IPS-20b (cell line): Measurements from ENCODE around the gene POGZ.
A peak's percentile ranks its signal among the peaks of the same experiment; 100 is the strongest.

Experiments used
- H3K27ac ChIP-seq: one replicate; pipeline ENCODE4 v1.5.1; 2013; ENCODE audit warnings: low read length
- H3K27me3 ChIP-seq: 2 replicates; pipeline ENCODE4 v1.6.1; 2013; ENCODE audit warnings: mild to moderate bottlenecking, low read length, inconsistent platforms; ENCODE audit not compliant: insufficient read depth
- H3K36me3 ChIP-seq: 2 replicates; pipeline ENCODE4 v1.6.1; 2013; ENCODE audit warnings: low read depth, mild to moderate bottlenecking, inconsistent platforms, low read length, moderate library complexity; ENCODE audit not compliant: insufficient read depth
- H3K4me1 ChIP-seq: 2 replicates; pipeline ENCODE4 v1.6.1; 2013; ENCODE audit warnings: mild to moderate bottlenecking, control low read depth, inconsistent platforms, low read length, moderate library complexity; ENCODE audit not compliant: insufficient read depth
- H3K4me3 ChIP-seq: 2 replicates; pipeline ENCODE4 v1.5.1; 2013; ENCODE audit warnings: mild to moderate bottlenecking, low read length, inconsistent platforms
- H3K9ac ChIP-seq: 2 replicates; pipeline ENCODE4 v1.6.1; 2013; ENCODE audit warnings: low read depth, mild to moderate bottlenecking, inconsistent platforms, low read length, moderate library complexity
- H3K9me3 ChIP-seq: 2 replicates; pipeline ENCODE4 v1.6.1; 2013; ENCODE audit warnings: mild to moderate bottlenecking, low read depth, low read length, inconsistent platforms; ENCODE audit not compliant: insufficient read depth

Gene POGZ, protein sequence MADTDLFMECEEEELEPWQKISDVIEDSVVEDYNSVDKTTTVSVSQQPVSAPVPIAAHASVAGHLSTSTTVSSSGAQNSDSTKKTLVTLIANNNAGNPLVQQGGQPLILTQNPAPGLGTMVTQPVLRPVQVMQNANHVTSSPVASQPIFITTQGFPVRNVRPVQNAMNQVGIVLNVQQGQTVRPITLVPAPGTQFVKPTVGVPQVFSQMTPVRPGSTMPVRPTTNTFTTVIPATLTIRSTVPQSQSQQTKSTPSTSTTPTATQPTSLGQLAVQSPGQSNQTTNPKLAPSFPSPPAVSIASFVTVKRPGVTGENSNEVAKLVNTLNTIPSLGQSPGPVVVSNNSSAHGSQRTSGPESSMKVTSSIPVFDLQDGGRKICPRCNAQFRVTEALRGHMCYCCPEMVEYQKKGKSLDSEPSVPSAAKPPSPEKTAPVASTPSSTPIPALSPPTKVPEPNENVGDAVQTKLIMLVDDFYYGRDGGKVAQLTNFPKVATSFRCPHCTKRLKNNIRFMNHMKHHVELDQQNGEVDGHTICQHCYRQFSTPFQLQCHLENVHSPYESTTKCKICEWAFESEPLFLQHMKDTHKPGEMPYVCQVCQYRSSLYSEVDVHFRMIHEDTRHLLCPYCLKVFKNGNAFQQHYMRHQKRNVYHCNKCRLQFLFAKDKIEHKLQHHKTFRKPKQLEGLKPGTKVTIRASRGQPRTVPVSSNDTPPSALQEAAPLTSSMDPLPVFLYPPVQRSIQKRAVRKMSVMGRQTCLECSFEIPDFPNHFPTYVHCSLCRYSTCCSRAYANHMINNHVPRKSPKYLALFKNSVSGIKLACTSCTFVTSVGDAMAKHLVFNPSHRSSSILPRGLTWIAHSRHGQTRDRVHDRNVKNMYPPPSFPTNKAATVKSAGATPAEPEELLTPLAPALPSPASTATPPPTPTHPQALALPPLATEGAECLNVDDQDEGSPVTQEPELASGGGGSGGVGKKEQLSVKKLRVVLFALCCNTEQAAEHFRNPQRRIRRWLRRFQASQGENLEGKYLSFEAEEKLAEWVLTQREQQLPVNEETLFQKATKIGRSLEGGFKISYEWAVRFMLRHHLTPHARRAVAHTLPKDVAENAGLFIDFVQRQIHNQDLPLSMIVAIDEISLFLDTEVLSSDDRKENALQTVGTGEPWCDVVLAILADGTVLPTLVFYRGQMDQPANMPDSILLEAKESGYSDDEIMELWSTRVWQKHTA (N-terminal part only)

DNA sequence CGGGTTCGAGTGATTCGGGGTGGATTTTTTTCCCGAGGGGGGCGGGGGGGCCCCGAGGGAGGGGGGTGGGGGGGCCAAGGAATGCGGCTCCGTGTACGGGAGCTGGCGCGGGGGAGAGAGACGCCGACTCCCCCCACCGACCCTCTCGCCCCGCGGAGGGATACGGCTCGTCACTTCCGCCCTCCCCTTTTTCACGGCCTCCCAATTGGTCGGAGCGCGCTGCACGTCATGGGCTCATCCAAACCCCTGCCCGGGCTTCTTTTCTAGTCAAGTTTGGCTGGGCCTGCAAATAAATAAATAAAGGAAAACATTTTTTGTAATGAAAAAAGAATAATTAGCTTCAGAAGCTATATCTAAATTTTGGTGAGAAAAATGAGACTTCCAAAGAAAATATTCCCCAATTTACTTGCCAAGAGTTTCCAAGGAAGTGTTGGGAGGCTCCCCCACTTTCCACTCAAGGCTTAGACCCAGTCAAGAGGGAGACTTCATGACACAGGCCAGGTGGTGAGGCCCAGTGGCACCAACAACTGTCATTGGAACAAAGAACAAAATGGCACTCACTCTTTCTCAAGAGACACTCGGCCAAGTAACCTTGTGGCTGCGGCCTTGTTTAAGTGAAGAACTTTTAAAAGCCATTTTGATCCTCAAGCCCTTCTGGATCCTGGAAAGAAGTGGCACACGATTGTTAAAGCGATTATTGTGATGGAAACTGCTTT, at the start of gene POGZ:
POGZ (minus strand) TSS at position 164 of the 716 bp plus-strand sequence. CDS start 17,290 bp downstream, outside the sequence.
- Histone ChIP-seq H3K4me3 (peak within 1 kb of the TSS; percentile 88), H3K9me3 (no peaks in the 10 kb centered on the region), H3K27ac (peak within 1 kb of the TSS; percentile 79), H3K9ac (peak within 1 kb of the TSS; percentile 84), H3K36me3 (0 out of 2 replicates have a peak, but pooled peaks cover 3% of the 10 kb centered on the region), H3K4me1 (peaks cover 12% of the 10 kb centered on the region; the same call in 1 of the 2 replicates), H3K27me3 (peaks cover 23% of the 10 kb centered on the region)

DNA sequence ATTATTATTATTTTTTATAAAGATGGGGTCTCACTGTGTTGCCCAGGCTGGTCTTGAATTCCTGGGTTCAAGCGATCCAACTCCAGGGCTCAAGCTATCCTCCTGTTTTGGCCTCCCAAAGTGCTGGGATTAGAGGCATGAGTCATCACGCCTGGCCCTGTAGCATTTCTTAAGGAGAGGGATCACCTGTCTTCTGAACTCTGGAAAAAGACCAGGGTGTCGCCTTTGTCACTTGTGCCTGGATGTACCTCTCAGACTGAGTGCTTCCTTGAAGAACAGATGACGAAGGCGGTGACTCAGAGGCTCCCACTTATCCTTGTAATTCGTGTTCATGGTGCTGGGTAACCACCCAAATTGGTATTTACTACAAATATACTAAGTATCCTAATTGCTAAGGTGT, 49.5 kb upstream of the POGZ start:
- no peak overlapping the region for H3K4me3 ChIP-seq
- H3K27me3 ChIP-seq, result peaks cover 12% of the 10 kb centered on the region; the same call in 1 of the 2 replicates
- H3K9me3 ChIP-seq, result no peaks in the 10 kb centered on the region
- H3K36me3 ChIP-seq, result no peaks in the 10 kb centered on the region
- H3K4me1 ChIP-seq, result peaks cover 24% of the 10 kb centered on the region
- no peak overlapping the region for H3K27ac ChIP-seq
- H3K9ac ChIP-seq, result no peak overlapping the region

- Histone ChIP-seq H3K4me1 (no peaks in the 10 kb centered on the region; the same call in 1 of the 2 replicates), H3K9me3 (no peaks in the 10 kb centered on the region), H3K36me3 (no peaks in the 10 kb centered on the region), H3K27me3 (no peaks in the 10 kb centered on the region), H3K27ac (no peak overlapping the region), H3K4me3 (no peak overlapping the region), H3K9ac (no peak overlapping the region)
These were observed 45.5 kb upstream of the POGZ start for GRCh38 chr1:151504759-151505158.

GRCh38 chr1:151504252-151504651, 45.0 kb upstream of the POGZ start:
- no peaks in the 10 kb centered on the region; the same call in 1 of the 2 replicates for H3K27me3 ChIP-seq
- H3K4me1 ChIP-seq, result no peaks in the 10 kb centered on the region
- no peaks in the 10 kb centered on the region for H3K9me3 ChIP-seq
- no peak overlapping the region for H3K4me3 ChIP-seq
- H3K36me3 ChIP-seq, result no peaks in the 10 kb centered on the region
- H3K9ac ChIP-seq, result no peak overlapping the region
- H3K27ac ChIP-seq, result no peak overlapping the region

DNA sequence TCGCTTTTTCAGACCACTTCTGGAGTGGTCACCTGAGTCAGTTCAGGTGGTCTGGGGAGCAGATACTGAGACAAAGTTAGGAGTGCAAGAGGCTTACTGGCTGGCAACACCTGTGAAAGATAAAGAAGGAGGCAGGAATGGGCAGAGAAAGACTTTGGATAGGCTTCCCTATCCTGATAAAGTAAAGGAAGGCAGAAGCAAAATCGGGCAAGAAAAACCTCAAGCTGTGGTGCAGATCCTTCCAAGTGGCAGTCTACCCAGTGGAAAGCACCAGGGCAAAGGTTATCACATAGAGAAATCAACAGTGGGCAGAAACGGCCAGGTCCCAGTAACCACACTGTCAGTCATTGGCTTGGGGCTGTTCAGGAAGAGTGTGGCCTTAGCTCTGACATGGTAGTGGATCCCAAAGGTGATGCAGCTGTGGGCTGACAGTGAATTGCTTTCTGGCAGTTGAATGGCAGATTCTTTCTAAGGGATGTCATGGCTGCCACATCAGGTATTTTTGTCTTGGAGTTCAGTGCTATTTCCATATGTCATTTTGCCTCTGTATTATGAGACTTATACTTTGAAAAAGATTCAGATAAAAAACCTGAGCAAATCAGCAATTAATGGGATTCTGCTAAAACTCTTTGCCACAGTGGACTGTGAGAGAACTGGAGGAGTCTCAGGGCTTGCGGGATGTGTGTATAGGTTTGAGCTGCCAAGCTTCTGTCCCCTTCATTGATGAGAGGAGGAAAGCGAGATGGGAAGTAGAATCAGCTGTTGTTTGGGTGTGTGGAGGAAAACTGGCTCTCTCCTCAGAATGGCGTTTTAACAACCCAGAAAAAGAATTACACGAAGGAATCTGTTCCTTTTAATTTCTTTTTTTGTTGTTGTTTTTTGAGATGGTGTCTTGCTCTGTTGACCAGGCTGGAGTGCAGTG, 43.8 kb upstream of the POGZ start:
- H3K9me3 ChIP-seq, result no peaks in the 10 kb centered on the region
- no peaks in the 10 kb centered on the region for H3K4me1 ChIP-seq
- no peak overlapping the region for H3K4me3 ChIP-seq
- no peaks in the 10 kb centered on the region; the same call in 1 of the 2 replicates for H3K27me3 ChIP-seq
- H3K27ac ChIP-seq, result no peak overlapping the region
- H3K36me3 ChIP-seq, result no peaks in the 10 kb centered on the region
- H3K9ac ChIP-seq, result no peak overlapping the region

DNA sequence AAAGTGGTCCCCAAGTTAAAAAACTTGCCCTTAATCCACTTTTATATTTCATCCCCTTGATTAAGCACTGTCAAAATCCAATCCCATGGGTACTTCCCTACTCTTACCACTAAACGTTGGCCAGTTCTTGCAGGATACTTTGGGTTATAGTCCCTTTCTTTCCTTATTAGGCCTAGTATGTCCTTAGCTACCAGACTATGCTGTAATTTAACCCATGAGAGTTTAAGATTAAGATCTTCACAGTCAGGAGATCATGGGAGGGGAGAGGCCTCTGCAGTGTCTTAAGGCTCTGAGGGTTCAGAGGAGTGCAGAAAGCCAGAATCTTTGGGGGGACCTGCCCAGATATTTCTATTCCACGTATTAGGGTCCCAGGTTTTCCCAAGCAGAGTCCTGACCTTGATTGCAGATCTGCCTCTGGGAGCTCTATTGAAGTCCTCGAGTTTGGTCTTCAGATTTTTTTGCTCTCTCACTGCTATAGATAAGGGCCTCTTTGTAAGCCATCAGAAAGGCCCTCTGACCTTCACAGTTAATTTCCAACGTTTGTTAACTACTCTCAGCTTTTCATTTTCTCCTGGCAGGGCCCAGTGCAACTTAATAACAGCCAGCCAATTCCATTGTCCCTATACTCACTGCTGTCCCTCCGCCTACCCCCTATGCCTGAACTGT, 42.9 kb upstream of the POGZ start:
- Histone ChIP-seq H3K27me3 (no peaks in the 10 kb centered on the region; the same call in 1 of the 2 replicates), H3K4me3 (no peak overlapping the region), H3K36me3 (no peaks in the 10 kb centered on the region), H3K4me1 (no peaks in the 10 kb centered on the region), H3K9ac (no peak overlapping the region), H3K27ac (no peak overlapping the region), H3K9me3 (no peaks in the 10 kb centered on the region)

DNA sequence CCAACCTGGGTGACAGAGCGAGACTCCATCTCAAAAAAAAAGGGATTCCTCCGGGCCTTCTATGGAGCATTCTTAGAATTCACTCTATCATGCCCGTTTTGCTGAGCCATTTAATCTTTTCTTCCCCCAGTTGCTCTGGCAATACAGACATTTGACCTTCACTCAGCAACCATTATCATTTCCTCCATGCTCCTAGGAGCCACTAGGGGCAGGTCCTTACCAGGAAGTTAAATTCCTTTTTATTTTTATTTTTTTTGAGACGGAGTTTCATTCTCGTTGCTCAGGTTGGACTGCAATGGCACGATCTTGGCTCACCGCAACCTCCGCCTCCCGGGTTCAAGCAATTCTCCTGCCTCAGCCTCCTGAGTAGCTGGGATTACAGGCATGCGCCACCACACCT, 42.2 kb upstream of the POGZ start:
- Histone ChIP-seq H3K27me3 (no peaks in the 10 kb centered on the region; the same call in 1 of the 2 replicates), H3K9me3 (no peaks in the 10 kb centered on the region), H3K9ac (no peak overlapping the region), H3K4me1 (no peaks in the 10 kb centered on the region), H3K27ac (no peak overlapping the region), H3K4me3 (no peak overlapping the region), H3K36me3 (no peaks in the 10 kb centered on the region)

DNA sequence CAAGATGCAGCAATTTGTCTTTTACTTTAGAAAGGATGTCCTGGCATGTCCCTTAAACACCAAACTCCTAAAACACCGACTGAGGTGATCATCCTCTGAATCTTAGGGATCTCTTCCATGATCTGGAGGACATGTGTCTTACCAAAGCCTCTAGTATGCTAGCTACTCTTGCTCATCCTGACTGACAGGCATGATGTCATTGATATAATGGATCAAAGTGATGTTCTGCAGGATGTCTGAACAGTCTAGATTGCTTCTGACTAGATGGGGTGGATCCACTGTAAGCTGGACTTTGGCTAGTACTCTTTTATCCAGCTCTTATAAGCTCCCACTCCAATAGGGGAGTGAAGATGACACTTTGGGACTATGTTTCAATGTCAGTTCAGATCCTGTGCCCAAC, 40.6 kb upstream of the POGZ start:
- H3K36me3 ChIP-seq, result no peaks in the 10 kb centered on the region

DNA sequence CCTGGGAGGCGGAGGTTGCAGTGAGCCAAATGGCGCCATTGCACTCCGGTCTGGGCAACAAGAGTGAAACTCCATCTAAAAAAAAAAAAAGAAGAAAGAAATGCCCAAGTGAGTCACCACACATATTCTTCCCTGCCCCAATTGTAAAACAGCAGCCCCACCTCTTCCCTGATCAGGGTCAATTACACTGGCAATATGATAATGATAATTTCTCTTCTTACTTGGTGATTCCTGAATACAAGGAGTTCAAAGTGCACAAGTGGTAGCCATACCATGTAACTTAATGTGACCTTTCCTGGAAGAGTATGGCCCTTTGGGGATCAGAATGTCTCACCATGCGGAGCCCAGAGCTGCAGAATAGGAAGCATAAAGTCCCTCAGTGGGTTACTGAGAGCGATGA, 40.1 kb upstream of the POGZ start:
- Histone ChIP-seq H3K27me3 (no peaks in the 10 kb centered on the region; the same call in 1 of the 2 replicates), H3K9ac (no peak overlapping the region), H3K27ac (no peak overlapping the region), H3K4me1 (no peaks in the 10 kb centered on the region), H3K4me3 (no peak overlapping the region), H3K36me3 (no peaks in the 10 kb centered on the region), H3K9me3 (no peaks in the 10 kb centered on the region)

More for the DNA sequence above, 40.6 kb upstream of the POGZ start:
- no peaks in the 10 kb centered on the region for H3K4me1 ChIP-seq
- H3K9me3 ChIP-seq, result no peaks in the 10 kb centered on the region
- H3K4me3 ChIP-seq, result no peak overlapping the region
- H3K9ac ChIP-seq, result no peak overlapping the region
- H3K27me3 ChIP-seq, result no peaks in the 10 kb centered on the region; the same call in 1 of the 2 replicates
- no peak overlapping the region for H3K27ac ChIP-seq

DNA sequence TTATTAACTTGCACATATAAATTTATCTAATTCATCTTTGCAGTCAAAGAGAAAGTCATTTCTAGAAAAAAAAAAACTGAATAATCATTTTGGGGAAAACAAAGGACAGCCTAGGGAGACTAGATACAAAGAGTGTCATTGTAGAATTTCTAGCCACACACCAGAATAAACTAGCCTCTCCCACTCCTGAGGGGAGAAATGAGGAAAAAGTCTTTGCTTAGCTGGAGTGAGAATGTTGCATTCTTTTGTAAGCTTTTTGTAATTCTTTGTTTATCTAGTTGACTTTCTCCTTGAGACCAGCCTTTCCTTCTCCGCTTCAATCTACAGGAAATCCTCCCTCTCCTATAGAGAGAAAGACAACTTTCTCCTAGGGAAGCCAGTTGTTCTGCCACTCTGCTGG, 36.0 kb upstream of the POGZ start:
- Histone ChIP-seq H3K27ac (no peak overlapping the region), H3K4me1 (no peaks in the 10 kb centered on the region), H3K4me3 (no peak overlapping the region), H3K9ac (no peak overlapping the region), H3K9me3 (no peaks in the 10 kb centered on the region), H3K36me3 (no peaks in the 10 kb centered on the region), H3K27me3 (no peaks in the 10 kb centered on the region; the same call in 1 of the 2 replicates)
